Osteoblast (primary cell): Measurements from ENCODE around the gene ANGPTL2. TPM values are rescaled to one million over a fixed set of nuclear protein-coding genes. Genes with fewer than 3 reads are reported as not detected.

ENCODE experiments used
- DNase-seq: peaks from one replicate; pipeline ENCODE4 v3.0.0; 2011; ENCODE audit warnings: low spot score, mixed read lengths; ENCODE audit not compliant: insufficient read length; ENCODE audit errors: missing footprints
- H2AFZ ChIP-seq: 2 replicates; pipeline ENCODE4 v1.6.0; 2011; ENCODE audit warnings: mild to moderate bottlenecking, low read length
- H3K27ac ChIP-seq: 2 replicates; pipeline ENCODE4 v1.5.1; 2011; ENCODE audit warnings: mild to moderate bottlenecking, low read depth, low read length, moderate library complexity
- H3K27me3 ChIP-seq: 2 replicates; pipeline ENCODE4 v1.6.0; 2012; ENCODE audit warnings: mild to moderate bottlenecking, control low read depth, inconsistent platforms, low read length, moderate library complexity; ENCODE audit not compliant: insufficient read depth
- H3K36me3 ChIP-seq: 2 replicates; pipeline ENCODE4 v1.5.1; 2011; ENCODE audit warnings: mild to moderate bottlenecking, low read length, control low read depth, moderate library complexity; ENCODE audit not compliant: insufficient read depth
- H3K4me1 ChIP-seq: 2 replicates; pipeline ENCODE4 v1.5.1; 2011; ENCODE audit warnings: mild to moderate bottlenecking, low read length, control low read depth, moderate library complexity; ENCODE audit not compliant: insufficient read depth
- H3K4me2 ChIP-seq: 2 replicates; pipeline ENCODE4 v1.6.0; 2011; ENCODE audit warnings: mild to moderate bottlenecking, low read length; ENCODE audit not compliant: insufficient read depth
- H3K4me3 ChIP-seq: fragments of 200-600 bp; sonication (generic); 3 replicates; pipeline ENCODE4 v1.5.1; 2012; ENCODE audit warnings: mild to moderate bottlenecking, low read length, inconsistent platforms; ENCODE audit not compliant: insufficient read depth
- H3K79me2 ChIP-seq: 2 replicates; pipeline ENCODE4 v1.6.0; 2012; ENCODE audit warnings: mild to moderate bottlenecking, low read length, control low read depth, inconsistent platforms; ENCODE audit not compliant: insufficient read depth
- H3K9me3 ChIP-seq: 2 replicates; pipeline ENCODE4 v1.5.1; 2011; ENCODE audit warnings: low read depth, low read length, control low read depth
- H4K20me1 ChIP-seq: 2 replicates; pipeline ENCODE4 v1.6.0; 2012; ENCODE audit warnings: mild to moderate bottlenecking, low read length, control low read depth; ENCODE audit not compliant: insufficient read depth
- CTCF ChIP-seq: IDR thresholded peaks from 2 replicates; pipeline ENCODE4 v1.5.1; 2011; ENCODE audit warnings: mild to moderate bottlenecking, low read depth, low read length, moderate library complexity; ENCODE audit errors: extremely low read depth
- total RNA-seq: library from RNA; depleted of rRNA; stranded (reverse); fragments of >200 nt; gene quantifications from 2 replicates; pipeline ENCODE4 v1.2.3, GENCODE V29; 2012

The ANGPTL2 gene
- total RNA-seq, 1 donor = 39.8 TPM

GRCh38 chr9:127159325-127159801 lies 36.9 kb upstream of the ANGPTL2 start:
- Histone ChIP-seq H3K9me3 (no peaks in the 10 kb centered on the region), H3K4me2 (peak overlapping the region; percentile 28), H2AFZ (peak overlapping the region; percentile 55), H3K27me3 (no peaks in the 10 kb centered on the region), H3K4me1 (peaks cover 33% of the 10 kb centered on the region), H3K27ac (peak overlapping the region; percentile 60), H4K20me1 (no peaks in the 10 kb centered on the region), H3K79me2 (no peaks in the 10 kb centered on the region), H3K4me3 (no peak overlapping the region), H3K36me3 (no peaks in the 10 kb centered on the region)
- TF ChIP-seq CTCF = peak; percentile 50
- peak; percentile 87 for DNase-seq

GRCh38 chr9:127158786-127159324 lies 36.4 kb upstream of the ANGPTL2 start:
- Histone ChIP-seq H3K27ac (peak overlapping the region; percentile 31), H3K4me1 (peaks cover 38% of the 10 kb centered on the region), H4K20me1 (no peaks in the 10 kb centered on the region), H3K4me2 (no peak overlapping the region), H3K4me3 (no peak overlapping the region), H3K79me2 (no peaks in the 10 kb centered on the region), H3K9me3 (no peaks in the 10 kb centered on the region), H2AFZ (peak overlapping the region; percentile 55), H3K27me3 (no peaks in the 10 kb centered on the region), H3K36me3 (no peaks in the 10 kb centered on the region)
- no peak for DNase-seq
- TF ChIP-seq CTCF = no peak

- H3K36me3 ChIP-seq = no peaks in the 10 kb centered on the region
- H3K27ac ChIP-seq = peak overlapping the region; percentile 68
- H3K4me2 ChIP-seq = peak overlapping the region; percentile 76
- H3K79me2 ChIP-seq = no peaks in the 10 kb centered on the region
- H4K20me1 ChIP-seq = no peaks in the 10 kb centered on the region
- H2AFZ ChIP-seq = peak overlapping the region; percentile 70
- H3K27me3 ChIP-seq = peaks cover 2% of the 10 kb centered on the region
- DNase-seq = no peak
- H3K4me1 ChIP-seq = peaks cover 29% of the 10 kb centered on the region
- H3K4me3 ChIP-seq = peak overlapping the region; percentile 57
- TF ChIP-seq CTCF = no peak
- H3K9me3 ChIP-seq = no peaks in the 10 kb centered on the region
Measured at GRCh38 chr9:127155314-127155960, 33.0 kb upstream of the ANGPTL2 start.

GRCh38 chr9:127154390-127155191 lies 32.2 kb upstream of the ANGPTL2 start:
- Histone ChIP-seq H3K27ac (peak overlapping the region; percentile 68), H3K27me3 (peaks cover 2% of the 10 kb centered on the region), H3K4me3 (peak overlapping the region; percentile 57), H3K36me3 (no peaks in the 10 kb centered on the region), H3K79me2 (no peaks in the 10 kb centered on the region), H3K4me2 (peak overlapping the region; percentile 76), H3K4me1 (peaks cover 25% of the 10 kb centered on the region), H4K20me1 (no peaks in the 10 kb centered on the region), H3K9me3 (no peaks in the 10 kb centered on the region), H2AFZ (peak overlapping the region; percentile 70)
- TF ChIP-seq CTCF = peak; percentile 24
- peak; percentile 89 for DNase-seq
